ENCODE data around the gene SMG9.
A peak's percentile ranks its signal among the peaks of the same experiment; 100 is the strongest.

DNA sequence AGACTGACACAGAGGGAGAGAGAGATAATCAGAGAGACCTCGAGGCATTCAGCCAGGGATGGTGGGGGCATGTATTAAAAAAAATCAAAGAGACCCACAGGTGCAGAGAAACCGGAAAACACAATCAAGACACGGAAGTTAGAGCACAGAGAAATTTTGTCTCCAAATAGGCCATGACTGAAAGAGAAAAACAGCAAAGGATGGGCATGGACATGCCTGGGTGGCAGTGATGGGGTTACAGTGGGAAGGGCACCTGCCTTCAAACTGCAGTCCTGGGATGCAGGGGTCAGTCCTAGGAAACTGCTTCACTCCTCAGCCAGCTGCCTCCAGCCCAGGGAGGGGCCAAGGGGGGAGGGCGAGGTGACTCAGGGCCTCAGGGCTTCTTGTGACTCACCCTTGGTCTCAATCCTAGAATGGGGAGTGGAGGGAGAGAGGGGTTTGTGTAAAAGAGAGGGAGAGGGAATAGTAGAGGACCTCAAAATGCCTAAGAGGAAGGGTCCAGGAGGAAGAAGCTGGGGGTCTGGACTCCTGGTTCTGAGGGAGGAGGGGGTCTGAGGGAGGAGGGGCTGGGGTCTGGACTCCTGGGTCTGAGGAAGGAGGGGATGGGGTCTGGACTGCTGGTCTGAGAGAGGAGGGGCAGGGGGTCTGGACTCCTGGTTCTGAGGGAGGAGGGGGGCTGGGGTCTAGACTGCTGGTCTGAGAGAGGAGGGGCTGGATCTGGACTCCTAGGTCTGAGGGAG lies 29.6 kb upstream of the SMG9 start:
- no peak for TF ChIP-seq CTCF (IDR thresholded peaks at IDR 0.05)
- peak in 1 of 3 donors; percentile 41 for TF ChIP-seq POLR2AphosphoS5 (IDR thresholded peaks at IDR 0.05)

All from breast epithelium (tissue), 3 donors.